IMR-90 (cell line): ENCODE results near the gene NAPSA. TPM values are rescaled to one million over a fixed set of nuclear protein-coding genes. Genes with fewer than 3 reads are reported as not detected.

Experiments
- polyA plus RNA-seq, 3 experiments: library from polyadenylated mRNA; depleted of rRNA; stranded (reverse); fragments of >200 nt; gene quantifications; 2 replicates each; pipeline ENCODE4 v1.2.3, GENCODE V29; 2012; ENCODE audit warnings: low replicate concordance in 1 of 3
- total RNA-seq: library from RNA; depleted of rRNA; stranded (reverse); fragments of >200 nt; gene quantifications from 2 replicates; pipeline ENCODE4 v1.2.3, GENCODE V29; 2012; rRNA removed

Gene NAPSA
- total and polyA plus RNA-seq, 2 of the 4 experiments (the other 2 are of a cell fraction), result 0.39 TPM; not detected in 1

Other genes starting within 250 kb of the NAPSA start
- not detected in 2 replicates for gene IZUMO2, start 202.4 kb downstream of the NAPSA start, total RNA-seq
- not detected in 2 replicates for gene IZUMO2, start 202.4 kb downstream of the NAPSA start, polyA plus RNA-seq (2012; rRNA removed)
- gene MYH14, start 162.0 kb downstream of the NAPSA start, total RNA-seq, result not detected in 2 replicates
- not detected in 2 replicates for gene MYH14, start 162.0 kb downstream of the NAPSA start, polyA plus RNA-seq (2012; rRNA removed)
- gene KCNC3, start 36.3 kb downstream of the NAPSA start, total RNA-seq, result not detected in 2 replicates
- 0.07 and 0.13 TPM in 2 replicates for gene KCNC3, start 36.3 kb downstream of the NAPSA start, polyA plus RNA-seq (2012; rRNA removed)
- gene NR1H2, start 10.8 kb upstream of the NAPSA start, total RNA-seq, result 34.7 and 37.8 TPM in 2 replicates
- gene NR1H2, start 10.8 kb upstream of the NAPSA start, polyA plus RNA-seq (2012; rRNA removed), result 48.4 and 51.5 TPM in 2 replicates
- gene POLD1, start 18.7 kb upstream of the NAPSA start, total RNA-seq, result 13.1 and 13.8 TPM in 2 replicates
- 28.9 and 40.2 TPM in 2 replicates for gene POLD1, start 18.7 kb upstream of the NAPSA start, polyA plus RNA-seq (2012; rRNA removed)
- not detected in 2 replicates for gene SPIB, start 53.3 kb upstream of the NAPSA start, total RNA-seq
- gene SPIB, start 53.3 kb upstream of the NAPSA start, polyA plus RNA-seq (2012; rRNA removed), result not detected in 2 replicates
- not detected in 2 replicates for gene MYBPC2, start 67.3 kb upstream of the NAPSA start, total RNA-seq
- gene MYBPC2, start 67.3 kb upstream of the NAPSA start, polyA plus RNA-seq (2012; rRNA removed), result not detected in 2 replicates
- gene EMC10, start 110.9 kb upstream of the NAPSA start, total RNA-seq, result 11.3 and 12.2 TPM in 2 replicates
- gene EMC10, start 110.9 kb upstream of the NAPSA start, polyA plus RNA-seq (2012; rRNA removed), result 90.9 and 103 TPM in 2 replicates
- gene GARIN5A, start 111.2 kb upstream of the NAPSA start, total RNA-seq, result 0.28 TPM in 1 of 2 replicates, not detected in the other
- 0.49 and 0.53 TPM in 2 replicates for gene GARIN5A, start 111.2 kb upstream of the NAPSA start, polyA plus RNA-seq (2012; rRNA removed)
- gene JOSD2, start 145.6 kb upstream of the NAPSA start, total RNA-seq, result 12.2 and 15.3 TPM in 2 replicates
- 54.1 and 68.6 TPM in 2 replicates for gene JOSD2, start 145.6 kb upstream of the NAPSA start, polyA plus RNA-seq (2012; rRNA removed)
- gene ASPDH, start 148.3 kb upstream of the NAPSA start, total RNA-seq, result not detected in 2 replicates
- not detected in 2 replicates for gene ASPDH, start 148.3 kb upstream of the NAPSA start, polyA plus RNA-seq (2012; rRNA removed)
- not detected in 2 replicates for gene LRRC4B, start 202.8 kb upstream of the NAPSA start, total RNA-seq
- 0.03 TPM in 2 replicates for gene LRRC4B, start 202.8 kb upstream of the NAPSA start, polyA plus RNA-seq (2012; rRNA removed)